Osteoblast (primary cell): ENCODE data around the gene IFI16. TPM values are rescaled to one million over a fixed set of nuclear protein-coding genes. Genes with fewer than 3 reads are reported as not detected.

Experiments used
- DNase-seq: peaks from one replicate; pipeline ENCODE4 v3.0.0; 2011; ENCODE audit warnings: low spot score, mixed read lengths; ENCODE audit not compliant: insufficient read length; ENCODE audit errors: missing footprints
- H2AFZ ChIP-seq: 2 replicates; pipeline ENCODE4 v1.6.0; 2011; ENCODE audit warnings: mild to moderate bottlenecking, low read length
- H3K27ac ChIP-seq: 2 replicates; pipeline ENCODE4 v1.5.1; 2011; ENCODE audit warnings: mild to moderate bottlenecking, low read depth, low read length, moderate library complexity
- H3K27me3 ChIP-seq: 2 replicates; pipeline ENCODE4 v1.6.0; 2012; ENCODE audit warnings: mild to moderate bottlenecking, control low read depth, inconsistent platforms, low read length, moderate library complexity; ENCODE audit not compliant: insufficient read depth
- H3K36me3 ChIP-seq: 2 replicates; pipeline ENCODE4 v1.5.1; 2011; ENCODE audit warnings: mild to moderate bottlenecking, low read length, control low read depth, moderate library complexity; ENCODE audit not compliant: insufficient read depth
- H3K4me1 ChIP-seq: 2 replicates; pipeline ENCODE4 v1.5.1; 2011; ENCODE audit warnings: mild to moderate bottlenecking, low read length, control low read depth, moderate library complexity; ENCODE audit not compliant: insufficient read depth
- H3K4me2 ChIP-seq: 2 replicates; pipeline ENCODE4 v1.6.0; 2011; ENCODE audit warnings: mild to moderate bottlenecking, low read length; ENCODE audit not compliant: insufficient read depth
- H3K4me3 ChIP-seq: fragments of 200-600 bp; sonication (generic); 3 replicates; pipeline ENCODE4 v1.5.1; 2012; ENCODE audit warnings: mild to moderate bottlenecking, low read length, inconsistent platforms; ENCODE audit not compliant: insufficient read depth
- H3K79me2 ChIP-seq: 2 replicates; pipeline ENCODE4 v1.6.0; 2012; ENCODE audit warnings: mild to moderate bottlenecking, low read length, control low read depth, inconsistent platforms; ENCODE audit not compliant: insufficient read depth
- H3K9me3 ChIP-seq: 2 replicates; pipeline ENCODE4 v1.5.1; 2011; ENCODE audit warnings: low read depth, low read length, control low read depth
- H4K20me1 ChIP-seq: 2 replicates; pipeline ENCODE4 v1.6.0; 2012; ENCODE audit warnings: mild to moderate bottlenecking, low read length, control low read depth; ENCODE audit not compliant: insufficient read depth
- total RNA-seq: library from RNA; depleted of rRNA; stranded (reverse); fragments of >200 nt; gene quantifications from 2 replicates; pipeline ENCODE4 v1.2.3, GENCODE V29; 2012
- TF ChIP-seq, protein P1 (sequence below): IDR thresholded peaks from 2 replicates; pipeline ENCODE4 v1.5.1; 2011; ENCODE audit warnings: mild to moderate bottlenecking, low read depth, low read length, moderate library complexity; ENCODE audit errors: extremely low read depth

IFI16 gene
- total RNA-seq, 1 donor = 129 TPM

DNA sequence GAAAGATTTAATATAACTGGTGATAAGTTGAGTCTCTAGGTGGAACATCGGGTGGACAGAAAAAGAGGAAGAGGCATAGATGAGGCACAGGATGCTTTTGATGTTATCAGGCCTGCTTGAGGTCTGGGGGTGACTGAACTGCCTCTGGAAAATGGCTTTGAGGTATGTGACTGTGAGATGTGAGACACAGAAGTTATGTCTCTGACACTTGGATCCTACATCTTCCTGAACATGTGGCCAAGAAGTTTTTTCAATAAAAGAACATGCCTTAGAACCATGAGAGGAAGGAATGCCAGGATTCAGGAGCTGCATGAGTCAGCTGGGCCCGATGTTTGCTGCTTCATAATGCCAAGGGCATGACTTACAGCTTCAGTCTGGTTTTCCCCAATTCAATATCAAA, 78.3 kb downstream of the IFI16 start:
- Histone ChIP-seq H3K4me2 (peak overlapping the region; percentile 17), H3K36me3 (no peaks in the 10 kb centered on the region), H3K9me3 (no peaks in the 10 kb centered on the region), H3K4me3 (no peak overlapping the region), H3K27me3 (no peaks in the 10 kb centered on the region), H3K4me1 (peaks cover 35% of the 10 kb centered on the region), H3K27ac (peak overlapping the region; percentile 19), H3K79me2 (no peaks in the 10 kb centered on the region), H4K20me1 (no peaks in the 10 kb centered on the region), H2AFZ (no peak overlapping the region)
- TF ChIP-seq, protein P1, sequence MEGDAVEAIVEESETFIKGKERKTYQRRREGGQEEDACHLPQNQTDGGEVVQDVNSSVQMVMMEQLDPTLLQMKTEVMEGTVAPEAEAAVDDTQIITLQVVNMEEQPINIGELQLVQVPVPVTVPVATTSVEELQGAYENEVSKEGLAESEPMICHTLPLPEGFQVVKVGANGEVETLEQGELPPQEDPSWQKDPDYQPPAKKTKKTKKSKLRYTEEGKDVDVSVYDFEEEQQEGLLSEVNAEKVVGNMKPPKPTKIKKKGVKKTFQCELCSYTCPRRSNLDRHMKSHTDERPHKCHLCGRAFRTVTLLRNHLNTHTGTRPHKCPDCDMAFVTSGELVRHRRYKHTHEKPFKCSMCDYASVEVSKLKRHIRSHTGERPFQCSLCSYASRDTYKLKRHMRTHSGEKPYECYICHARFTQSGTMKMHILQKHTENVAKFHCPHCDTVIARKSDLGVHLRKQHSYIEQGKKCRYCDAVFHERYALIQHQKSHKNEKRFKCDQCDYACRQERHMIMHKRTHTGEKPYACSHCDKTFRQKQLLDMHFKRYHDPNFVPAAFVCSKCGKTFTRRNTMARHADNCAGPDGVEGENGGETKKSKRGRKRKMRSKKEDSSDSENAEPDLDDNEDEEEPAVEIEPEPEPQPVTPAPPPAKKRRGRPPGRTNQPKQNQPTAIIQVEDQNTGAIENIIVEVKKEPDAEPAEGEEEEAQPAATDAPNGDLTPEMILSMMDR = no peak
- DNase-seq = peak; percentile 69

DNA sequence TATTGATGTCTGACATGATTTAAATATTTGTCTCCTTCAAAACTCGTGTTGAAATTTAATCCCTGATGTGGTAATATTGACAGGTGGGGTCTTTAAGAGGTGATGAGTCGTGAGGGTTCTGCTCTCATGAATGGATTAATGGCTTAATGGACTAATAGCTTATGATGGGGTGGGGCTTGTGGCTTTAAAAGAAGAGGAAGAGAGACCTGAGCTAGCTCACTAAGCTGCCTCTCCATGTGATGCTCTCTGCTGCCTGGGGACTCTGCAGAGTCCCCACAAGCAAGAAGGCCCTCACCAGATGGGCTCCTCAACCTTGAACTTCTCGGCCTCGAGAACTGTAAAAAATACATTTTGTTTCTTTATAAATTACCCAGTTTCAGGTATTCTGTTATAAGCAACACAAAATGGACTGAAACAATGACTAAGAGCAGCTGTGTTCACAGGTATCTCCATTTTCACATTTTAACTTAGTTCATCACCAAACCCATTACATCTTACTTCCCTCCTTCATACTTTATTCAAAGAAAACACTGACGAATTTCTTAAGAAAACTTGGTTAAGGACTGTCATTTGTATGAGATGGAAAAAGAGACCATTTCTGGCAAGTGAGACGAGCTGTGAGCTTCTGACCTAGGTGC, 79.0 kb downstream of the IFI16 start:
- TF ChIP-seq, protein P1 = no peak
- H3K9me3 ChIP-seq = no peaks in the 10 kb centered on the region
- no peaks in the 10 kb centered on the region for H3K27me3 ChIP-seq
- no peaks in the 10 kb centered on the region for H3K79me2 ChIP-seq
- H3K4me1 ChIP-seq = peaks cover 35% of the 10 kb centered on the region
- no peak overlapping the region for H2AFZ ChIP-seq
- no peak overlapping the region for H3K4me3 ChIP-seq
- H4K20me1 ChIP-seq = no peaks in the 10 kb centered on the region
- peak overlapping the region; percentile 8 for H3K27ac ChIP-seq
- no peak for DNase-seq
- no peaks in the 10 kb centered on the region for H3K36me3 ChIP-seq
- H3K4me2 ChIP-seq = no peak overlapping the region

DNA sequence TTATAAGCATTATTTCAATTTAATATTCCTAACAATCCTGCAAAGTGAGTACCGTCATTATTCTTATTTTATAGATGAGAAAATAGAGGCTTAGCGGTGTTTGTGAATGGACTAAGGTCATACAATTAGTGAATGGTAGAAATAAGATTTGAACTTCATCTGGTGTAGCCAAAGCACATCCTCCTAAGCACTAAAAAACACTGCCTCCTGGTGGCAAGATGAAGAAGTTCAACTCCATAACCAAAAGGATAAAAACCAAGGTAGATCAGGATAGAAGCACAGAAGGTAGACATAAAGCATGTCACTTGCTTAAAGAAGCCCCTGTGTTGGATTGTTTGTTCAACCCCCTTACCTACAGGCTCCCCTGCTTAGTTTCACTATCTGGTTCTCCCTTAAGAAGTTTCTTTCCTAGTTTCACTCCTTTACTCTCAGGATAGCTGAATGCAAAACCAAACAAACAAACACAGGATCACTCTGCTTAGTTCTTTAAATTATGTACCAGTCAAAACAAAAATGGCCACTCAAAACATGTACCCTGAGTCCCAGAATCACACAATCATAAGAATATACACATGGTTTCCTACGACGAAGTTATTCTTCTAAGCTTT, 79.6 kb downstream of the IFI16 start:
- Histone ChIP-seq H3K9me3 (no peaks in the 10 kb centered on the region), H4K20me1 (no peaks in the 10 kb centered on the region), H3K79me2 (no peaks in the 10 kb centered on the region), H3K27ac (no peak overlapping the region), H3K36me3 (no peaks in the 10 kb centered on the region), H3K4me2 (no peak overlapping the region), H3K4me3 (no peak overlapping the region), H3K27me3 (no peaks in the 10 kb centered on the region), H2AFZ (peak overlapping the region; percentile 25), H3K4me1 (peaks cover 35% of the 10 kb centered on the region)
- TF ChIP-seq, protein P1 = peak; percentile 34
- DNase-seq = no peak

DNA sequence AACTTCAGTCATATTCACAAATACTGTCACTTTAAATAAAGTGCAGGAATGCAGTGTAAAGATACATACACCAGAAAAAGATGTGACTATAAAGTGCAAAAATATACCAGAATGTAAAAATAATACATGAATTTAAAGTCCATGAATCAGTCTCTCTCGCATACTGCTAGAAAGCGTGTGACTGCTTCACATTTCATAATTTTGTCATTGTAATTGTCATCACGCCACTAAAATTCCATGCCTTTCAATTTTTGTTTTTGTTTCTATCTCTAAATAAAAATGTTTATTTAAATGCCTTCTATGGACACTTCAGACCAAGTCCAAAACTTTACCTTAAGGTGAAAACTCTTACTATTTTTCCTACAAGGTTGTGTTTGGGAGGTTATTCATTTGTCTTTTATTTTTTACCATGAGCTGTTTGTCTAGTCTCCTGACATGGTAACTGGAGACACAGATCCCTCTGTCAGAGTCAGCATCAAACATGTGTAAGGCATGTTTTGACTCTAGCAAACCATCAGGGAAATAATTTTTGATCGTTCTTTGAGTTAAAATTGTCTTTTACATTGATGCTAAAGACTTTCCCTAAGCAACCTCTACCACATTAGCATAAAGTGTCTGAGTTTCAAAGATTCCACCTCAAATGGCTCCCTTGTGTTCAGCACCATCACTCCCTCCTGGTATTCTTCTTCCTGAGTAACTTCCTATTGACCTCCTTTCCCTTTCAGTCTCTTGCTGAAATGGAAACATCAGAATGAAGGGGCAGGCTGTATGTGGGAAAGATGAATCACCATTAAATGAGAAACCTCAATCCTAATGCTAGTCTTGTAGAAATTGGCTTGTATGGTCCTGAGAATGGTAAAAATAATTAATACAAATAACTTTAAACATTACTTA, 80.8 kb downstream of the IFI16 start:
- H3K4me1 ChIP-seq = peaks cover 43% of the 10 kb centered on the region
- no peaks in the 10 kb centered on the region for H4K20me1 ChIP-seq
- no peak overlapping the region for H3K4me3 ChIP-seq
- peak overlapping the region; percentile 45 for H2AFZ ChIP-seq
- H3K79me2 ChIP-seq = no peaks in the 10 kb centered on the region
- H3K9me3 ChIP-seq = no peaks in the 10 kb centered on the region
- DNase-seq = no peak
- no peaks in the 10 kb centered on the region for H3K36me3 ChIP-seq
- H3K27me3 ChIP-seq = no peaks in the 10 kb centered on the region
- no peak overlapping the region for H3K4me2 ChIP-seq
- no peak overlapping the region for H3K27ac ChIP-seq
- TF ChIP-seq, protein P1 = no peak
